ENCODE results near the gene PDZD11.

DNA sequence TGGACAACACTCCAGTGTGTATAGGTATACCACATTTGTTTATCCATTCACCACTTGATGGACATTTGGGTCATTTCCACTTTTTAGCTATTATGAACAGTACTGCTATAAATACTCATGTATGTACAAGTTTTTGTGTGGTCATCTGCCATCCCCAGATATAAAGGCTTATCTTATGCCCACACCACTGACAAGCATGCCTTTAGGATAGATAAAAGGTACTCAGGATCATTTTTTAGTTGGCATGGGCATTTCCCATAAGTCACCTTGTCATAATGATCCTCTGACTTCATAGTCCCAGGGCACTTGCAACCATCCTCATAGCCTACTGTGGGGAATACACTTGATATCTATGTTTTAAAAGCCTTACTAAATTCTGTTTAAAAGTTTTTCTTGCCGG, 49.0 kb downstream of the PDZD11 start:
- TF ChIP-seq, protein P1, sequence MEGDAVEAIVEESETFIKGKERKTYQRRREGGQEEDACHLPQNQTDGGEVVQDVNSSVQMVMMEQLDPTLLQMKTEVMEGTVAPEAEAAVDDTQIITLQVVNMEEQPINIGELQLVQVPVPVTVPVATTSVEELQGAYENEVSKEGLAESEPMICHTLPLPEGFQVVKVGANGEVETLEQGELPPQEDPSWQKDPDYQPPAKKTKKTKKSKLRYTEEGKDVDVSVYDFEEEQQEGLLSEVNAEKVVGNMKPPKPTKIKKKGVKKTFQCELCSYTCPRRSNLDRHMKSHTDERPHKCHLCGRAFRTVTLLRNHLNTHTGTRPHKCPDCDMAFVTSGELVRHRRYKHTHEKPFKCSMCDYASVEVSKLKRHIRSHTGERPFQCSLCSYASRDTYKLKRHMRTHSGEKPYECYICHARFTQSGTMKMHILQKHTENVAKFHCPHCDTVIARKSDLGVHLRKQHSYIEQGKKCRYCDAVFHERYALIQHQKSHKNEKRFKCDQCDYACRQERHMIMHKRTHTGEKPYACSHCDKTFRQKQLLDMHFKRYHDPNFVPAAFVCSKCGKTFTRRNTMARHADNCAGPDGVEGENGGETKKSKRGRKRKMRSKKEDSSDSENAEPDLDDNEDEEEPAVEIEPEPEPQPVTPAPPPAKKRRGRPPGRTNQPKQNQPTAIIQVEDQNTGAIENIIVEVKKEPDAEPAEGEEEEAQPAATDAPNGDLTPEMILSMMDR (conservative IDR thresholded peaks at IDR 0.05; ENCODE audit: low read depth, low read length): no peak
- TF ChIP-seq EZH2 (IDR thresholded peaks at IDR 0.05; ENCODE audit: low read length, unreplicated experiment) (no peak), EZH2phosphoT487 (IDR thresholded peaks at IDR 0.05; ENCODE audit: borderline replicate concordance, low read length) (no peak)
